Gastrocnemius medialis (tissue), 4 donors: Measurements from ENCODE around the gene DCP1B. TPM values are rescaled to one million over a fixed set of nuclear protein-coding genes. Genes with fewer than 3 reads are reported as not detected.

ENCODE experiments used
- ATAC-seq, 2 donors: fragments of 150-250 bp; one replicate each; pipeline ENCODE4 v1.9.1; 2016
- DNase-seq, 2 donors: peaks; one replicate each; pipeline ENCODE4 v3.0.0-alpha.2; 2019
- H3K27ac ChIP-seq, 4 donors: fragments of 200-600 bp; sonication (generic); 1 replicate in 1 of 4; 2 replicates in 3 of 4; pipeline ENCODE4 v1.5.1; 2016 to 2018; ENCODE audit warnings: mild to moderate bottlenecking in 2 of 4, moderate library complexity in 1 of 4
- H3K27me3 ChIP-seq, 3 donors: fragments of 200-600 bp; sonication (generic) in 2 of 3; 1 replicate in 1 of 3; 2 replicates in 2 of 3; pipeline versions ENCODE4 v1.5.1 to v1.6.0; 2016 to 2019; ENCODE audit warnings: mild to moderate bottlenecking in 1 of 3, moderate library complexity in 1 of 3
- H3K36me3 ChIP-seq, 2 donors: fragments of 200-600 bp; sonication (generic) in 1 of 2; one replicate each; pipeline ENCODE4 v1.5.1; 2017 to 2018
- H3K4me1 ChIP-seq, 2 donors: fragments of 200-600 bp; sonication (generic) in 1 of 2; one replicate each; pipeline ENCODE4 v1.5.1; 2016 to 2017; ENCODE audit warnings: mild to moderate bottlenecking in 2 of 2
- H3K4me3 ChIP-seq, 4 donors: fragments of 200-600 bp; sonication (generic) in 3 of 4; 1 replicate in 1 of 4; 2 replicates in 3 of 4; pipeline ENCODE4 v1.5.1; 2016 to 2019; ENCODE audit warnings: mild to moderate bottlenecking in 2 of 4
- H3K9me3 ChIP-seq, 3 donors: fragments of 200-600 bp; sonication (generic) in 2 of 3; 1 replicate in 1 of 3; 2 replicates in 2 of 3; pipeline ENCODE4 v1.5.1; 2016 to 2019
- POLR2A ChIP-seq, 2 donors: fragments of 450-650 bp; IDR thresholded peaks; one replicate each; pipeline ENCODE4 v1.6.1; 2017; ENCODE audit warnings: antibody characterized with exemption in 2 of 2, mild to moderate bottlenecking in 2 of 2, moderate library complexity in 2 of 2
- in situ Hi-C, 4 donors: fragments of 200-750 bp; cut with MboI; loops; one replicate each; pipeline versions ENCODE4 v1.15.0 to v1.8.0; 2017; ENCODE audit warnings: low sequenced_read_pairs in 4 of 4
- intact Hi-C: fragments of 100-400 bp; cut with DNase I; formaldehyde crosslinking; loops from one replicate; pipeline ENCODE4 v1.15.1; 2023; ENCODE audit warnings: low total_unique reads
- total RNA-seq, 4 donors: library from RNA; depleted of rRNA; stranded (reverse); fragments of >200 nt; gene quantifications; one replicate each; pipeline versions ENCODE4 v1.1.0 to v1.2.3, GENCODE V29; 2016
- TF ChIP-seq, protein P1 (sequence below), 5 experiments: fragments of 450-650 bp in 3 of 5; fragments of 200-600 bp in 2 of 5; sonication (generic) in 2 of 5; IDR thresholded peaks in 4 of 5; conservative IDR thresholded peaks in 1 of 5; 1 replicate in 4 of 5; 2 replicates in 1 of 5; pipeline ENCODE4 v1.5.1; 2016 to 2019; ENCODE audit warnings: antibody characterized with exemption in 5 of 5, mild to moderate bottlenecking in 3 of 5, moderate library complexity in 3 of 5

The DCP1B gene
- total RNA-seq, 4 donors from 2014 or later: 11.5 to 13.5 (median 12.4) TPM

DNA sequence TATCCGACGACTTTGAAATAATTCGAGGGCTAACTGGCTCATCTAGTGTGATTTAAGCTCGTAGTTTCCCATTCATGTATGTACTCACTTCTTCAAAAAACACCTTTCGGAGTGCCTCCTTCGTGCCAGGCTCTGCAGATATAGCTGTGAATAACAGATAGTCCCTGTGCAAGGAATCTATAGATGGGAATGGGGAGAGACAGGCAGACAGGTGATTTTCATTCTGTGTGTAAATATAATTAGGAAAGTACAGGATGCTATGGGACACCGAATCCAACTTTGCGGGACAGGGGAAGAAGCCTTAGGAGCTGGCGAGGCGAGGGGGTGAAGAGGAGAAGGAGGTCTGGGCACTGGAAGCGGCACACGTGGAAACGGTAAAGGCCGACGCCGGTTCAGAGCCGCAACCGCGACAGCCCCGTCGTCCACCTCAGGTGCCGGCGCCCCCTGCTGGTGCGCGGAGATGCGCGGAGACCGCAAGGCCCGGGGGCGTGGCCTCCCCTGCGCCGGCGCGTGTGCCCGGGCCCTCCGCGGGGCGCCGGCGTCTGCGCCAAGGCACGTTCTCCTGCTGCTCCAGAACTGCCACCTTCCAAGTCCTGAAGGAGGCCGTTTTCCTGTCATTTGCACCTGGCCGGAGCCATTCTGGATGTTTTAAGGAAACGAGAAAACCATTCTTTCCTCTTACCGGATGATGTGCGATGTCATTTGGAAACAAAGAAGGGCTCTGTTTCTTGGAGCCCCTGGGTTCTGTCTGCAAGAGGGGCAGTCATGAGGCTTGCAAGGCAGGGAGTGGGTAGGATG, 30.6 kb upstream of the DCP1B start:
- in situ Hi-C loops: no loop called here
- TF ChIP-seq POLR2A (IDR thresholded peaks at IDR 0.05): no peak
- TF ChIP-seq, protein P1, sequence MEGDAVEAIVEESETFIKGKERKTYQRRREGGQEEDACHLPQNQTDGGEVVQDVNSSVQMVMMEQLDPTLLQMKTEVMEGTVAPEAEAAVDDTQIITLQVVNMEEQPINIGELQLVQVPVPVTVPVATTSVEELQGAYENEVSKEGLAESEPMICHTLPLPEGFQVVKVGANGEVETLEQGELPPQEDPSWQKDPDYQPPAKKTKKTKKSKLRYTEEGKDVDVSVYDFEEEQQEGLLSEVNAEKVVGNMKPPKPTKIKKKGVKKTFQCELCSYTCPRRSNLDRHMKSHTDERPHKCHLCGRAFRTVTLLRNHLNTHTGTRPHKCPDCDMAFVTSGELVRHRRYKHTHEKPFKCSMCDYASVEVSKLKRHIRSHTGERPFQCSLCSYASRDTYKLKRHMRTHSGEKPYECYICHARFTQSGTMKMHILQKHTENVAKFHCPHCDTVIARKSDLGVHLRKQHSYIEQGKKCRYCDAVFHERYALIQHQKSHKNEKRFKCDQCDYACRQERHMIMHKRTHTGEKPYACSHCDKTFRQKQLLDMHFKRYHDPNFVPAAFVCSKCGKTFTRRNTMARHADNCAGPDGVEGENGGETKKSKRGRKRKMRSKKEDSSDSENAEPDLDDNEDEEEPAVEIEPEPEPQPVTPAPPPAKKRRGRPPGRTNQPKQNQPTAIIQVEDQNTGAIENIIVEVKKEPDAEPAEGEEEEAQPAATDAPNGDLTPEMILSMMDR (IDR thresholded peaks at IDR 0.05 in 4 of 5, conservative IDR thresholded peaks at IDR 0.05 in 1 of 5): peak; percentile 74 to 97 (median 85)
- Histone ChIP-seq H3K27me3 (peaks cover 6 to 16% (median 7%) of the 10 kb centered on the region in 3 donors), H3K4me3 (peak overlapping the region; percentile 32 to 56 (median 38)), H3K27ac (no peak overlapping the region), H3K4me1 (peaks cover 8 to 9% of the 10 kb centered on the region in 2 donors), H3K36me3 (no peaks in the 10 kb centered on the region), H3K9me3 (no peaks in the 10 kb centered on the region)
- intact Hi-C loops: loop anchor here (2.0 kb wide), 1 partner anchor 238 kb away; no protein-coding TSS in a partner anchor
- peak; percentile 43 to 61 for DNase-seq
- peak; percentile 83 to 90 for ATAC-seq

DNA sequence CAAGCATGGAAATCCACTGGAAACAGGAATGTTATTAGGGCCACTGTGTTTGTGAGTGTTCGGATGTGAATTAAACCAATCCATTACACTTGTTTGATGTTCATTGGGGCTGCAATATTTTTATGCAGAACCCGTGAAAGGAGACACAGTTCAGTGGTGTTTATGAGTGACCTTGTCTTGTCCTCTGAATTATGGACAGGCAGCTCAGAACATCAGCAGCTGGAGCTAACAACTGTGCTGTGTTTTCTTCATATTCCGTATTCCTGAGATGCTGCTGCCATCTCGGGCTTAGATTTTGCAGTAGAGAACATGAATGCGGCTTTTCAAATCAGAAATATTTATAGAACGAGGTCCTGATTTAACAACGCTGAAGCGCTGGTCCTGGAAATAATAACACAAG, 28.2 kb upstream of the DCP1B start:
- peaks cover 8 to 9% of the 10 kb centered on the region in 2 donors for H3K4me1 ChIP-seq
- no peak overlapping the region for H3K27ac ChIP-seq
- DNase-seq: no peak
- no peak for ATAC-seq
- intact Hi-C loops (no loop called here), in situ Hi-C loops (no loop called here)
- no peaks in the 10 kb centered on the region for H3K36me3 ChIP-seq
- peaks cover 4 to 30% (median 6%) of the 10 kb centered on the region in 3 donors for H3K27me3 ChIP-seq
- H3K4me3 ChIP-seq: no peak overlapping the region
- TF ChIP-seq, protein P1 (IDR thresholded peaks at IDR 0.05 in 4 of 5, conservative IDR thresholded peaks at IDR 0.05 in 1 of 5): no peak
- no peak for TF ChIP-seq POLR2A (IDR thresholded peaks at IDR 0.05)
- H3K9me3 ChIP-seq: no peaks in the 10 kb centered on the region

DNA sequence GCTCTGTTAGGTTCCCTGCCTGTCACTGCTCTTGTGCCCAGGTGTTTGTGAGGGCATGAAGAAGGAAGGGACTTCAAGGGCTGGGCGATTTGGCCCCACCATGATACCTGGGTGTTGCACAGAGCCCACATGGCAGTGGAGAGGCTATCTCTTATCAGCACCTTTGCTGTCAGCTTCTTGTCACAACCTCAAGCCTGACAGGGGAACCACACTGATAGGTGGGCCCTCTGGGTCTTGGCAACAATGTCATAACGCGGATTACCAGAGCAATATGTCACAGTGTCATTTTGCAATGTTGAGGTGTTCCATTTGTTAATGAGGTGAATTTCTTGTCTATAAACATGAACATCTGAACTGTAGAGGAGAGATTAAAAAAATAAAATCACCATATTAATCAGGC, 25.6 kb upstream of the DCP1B start:
- no peak overlapping the region for H3K27ac ChIP-seq
- TF ChIP-seq POLR2A (IDR thresholded peaks at IDR 0.05): no peak
- TF ChIP-seq, protein P1 (IDR thresholded peaks at IDR 0.05 in 4 of 5, conservative IDR thresholded peaks at IDR 0.05 in 1 of 5): no peak
- peaks cover 3% of the 10 kb centered on the region in 2 donors for H3K4me1 ChIP-seq
- H3K36me3 ChIP-seq: no peaks in the 10 kb centered on the region
- in situ Hi-C loops: no loop called here
- no peaks in the 10 kb centered on the region for H3K9me3 ChIP-seq
- DNase-seq: no peak
- H3K27me3 ChIP-seq: peaks cover 4 to 24% (median 6%) of the 10 kb centered on the region in 3 donors
- no peak for ATAC-seq
- intact Hi-C loops: no loop called here
- H3K4me3 ChIP-seq: no peak overlapping the region

DNA sequence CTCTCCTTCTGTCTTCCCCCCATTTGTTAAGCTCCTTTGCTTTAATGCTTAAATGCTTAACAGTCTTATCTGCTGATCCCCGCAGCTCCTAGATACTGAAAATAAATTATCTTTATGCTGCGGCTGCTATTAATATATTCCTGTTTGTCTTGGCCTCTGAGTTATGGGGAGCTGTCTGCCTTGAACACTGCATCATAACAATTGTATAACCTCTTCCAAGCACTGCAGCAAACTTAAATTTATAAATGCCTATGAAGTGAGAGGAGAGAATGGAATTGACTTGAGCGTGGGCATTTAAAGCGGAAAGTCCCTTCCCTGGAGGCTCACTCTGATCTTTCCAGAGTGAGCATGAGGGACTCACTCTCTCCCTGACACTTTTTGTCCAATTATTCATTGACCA, 23.1 kb upstream of the DCP1B start:
- H3K36me3 ChIP-seq: no peaks in the 10 kb centered on the region
- in situ Hi-C loops (no loop called here), intact Hi-C loops (no loop called here)
- no peak overlapping the region for H3K4me3 ChIP-seq
- H3K27ac ChIP-seq: no peak overlapping the region
- TF ChIP-seq POLR2A (IDR thresholded peaks at IDR 0.05): no peak
- TF ChIP-seq, protein P1 (IDR thresholded peaks at IDR 0.05 in 4 of 5, conservative IDR thresholded peaks at IDR 0.05 in 1 of 5): no peak
- ATAC-seq (no peak), DNase-seq (no peak)
- no peaks in the 10 kb centered on the region for H3K9me3 ChIP-seq
- no peaks in the 10 kb centered on the region for H3K4me1 ChIP-seq
- H3K27me3 ChIP-seq: peaks cover 4 to 24% (median 6%) of the 10 kb centered on the region in 3 donors
